Measurements from ENCODE around the gene KLHL10. TPM values are rescaled to one million over a fixed set of nuclear protein-coding genes. Genes with fewer than 3 reads are reported as not detected.

The KLHL10 gene
- total RNA-seq, 5 donors from 2014 or later (not counting 1 experiment from before 2014, with no cell fraction given): not detected

- POLR2A ChIA-PET: no interaction called here
Observed at GRCh38 chr17:41797377-41797776, 40.2 kb upstream of the KLHL10 start.

DNA sequence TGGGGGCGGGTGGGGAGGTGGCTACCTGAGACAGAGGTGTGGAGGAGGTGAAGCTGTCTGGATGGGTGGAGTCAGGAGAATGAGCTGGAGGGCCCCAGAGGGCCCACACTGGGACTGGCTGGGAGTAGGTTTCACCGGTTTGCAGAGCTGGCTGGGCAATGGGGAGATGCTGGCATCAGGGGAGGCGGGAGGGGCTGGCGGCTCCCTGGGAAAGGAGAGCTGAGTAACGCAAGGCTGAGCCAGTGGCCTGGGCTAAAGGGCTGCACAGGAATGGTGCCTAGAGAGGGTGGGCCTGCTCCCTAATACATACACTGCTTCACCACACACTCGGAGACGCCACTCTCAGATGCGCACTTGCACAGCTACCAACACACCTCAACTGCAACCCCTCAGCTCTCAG lies 38.3 kb upstream of the KLHL10 start:
- H3K27me3 ChIP-seq (replicated peaks in 1 of 2; ENCODE audit: control insufficient read depth in 2 of 2, extremely low read depth in 1 of 2, insufficient read depth in 2 of 2, low read length in 1 of 2): peaks cover 0 to 16% of the 10 kb centered on the region in 2 experiments
- CTCF ChIA-PET: interaction anchor here (0.5 to 0.7 kb wide), 4 partner anchors 12 to 30 kb away, joined by 3 to 7 read pairs (median 4); no protein-coding TSS in a partner anchor
- H3K9me3 ChIP-seq: no peaks in the 10 kb centered on the region
- no peaks in the 10 kb centered on the region for H3K9me3 Mint-ChIP-seq
- H3K4me3 ChIP-seq (ENCODE audit: control insufficient read depth in 1 of 2, extremely low read depth in 1 of 2, low read length in 1 of 2): no peak overlapping the region
- ATAC-seq (replicated peaks in 1 of 4) (no peak), DNase-seq (no peak)
- no peaks in the 10 kb centered on the region for H3K36me3 Mint-ChIP-seq
- H3K27ac Mint-ChIP-seq: no peak overlapping the region
- peaks cover 4 to 8% (median 4%) of the 10 kb centered on the region in 3 donors for H3K4me1 Mint-ChIP-seq
- H3K27ac ChIP-seq (ENCODE audit: low read length): no peak overlapping the region
- H3K36me3 ChIP-seq (ENCODE audit: control insufficient read depth in 2 of 2, extremely low read depth in 1 of 2, insufficient read depth in 1 of 2, low read length in 1 of 2): no peaks in the 10 kb centered on the region
- no peak overlapping the region for H3K4me3 Mint-ChIP-seq
- H3K27me3 Mint-ChIP-seq: peaks cover 0 to 4% of the 10 kb centered on the region in 2 donors
- 97% methylated on average over 5 of the region's 8 CpGs for WGBS (ENCODE audit: insufficient coverage)
- POLR2A ChIA-PET: interaction anchor here in 1 of 2 donors (0.5 to 0.7 kb wide), 2 partner anchors 62 to 70 kb away, joined by 3 to 7 read pairs; no protein-coding TSS in a partner anchor
- H3K4me1 ChIP-seq (ENCODE audit: control insufficient read depth in 1 of 2, extremely low read depth in 1 of 2, insufficient read depth in 2 of 2, low read length in 2 of 2): peaks cover 2 to 18% of the 10 kb centered on the region in 2 experiments

More at GRCh38 chr17:41797377-41797776, 40.2 kb upstream of the KLHL10 start:
- no peak overlapping the region for H3K4me3 ChIP-seq (ENCODE audit: control insufficient read depth in 1 of 2, extremely low read depth in 1 of 2, low read length in 1 of 2)
- Mint-ChIP-seq H3K27ac (no peak overlapping the region), H3K4me1 (peaks cover 4 to 8% (median 4%) of the 10 kb centered on the region in 3 donors), H3K27me3 (peaks cover 0 to 4% of the 10 kb centered on the region in 2 donors), H3K4me3 (no peak overlapping the region), H3K9me3 (no peaks in the 10 kb centered on the region), H3K36me3 (no peaks in the 10 kb centered on the region)
- ATAC-seq (replicated peaks in 1 of 4) (no peak), DNase-seq (no peak)
- no peak overlapping the region for H3K27ac ChIP-seq (ENCODE audit: low read length)
- CTCF ChIA-PET: interaction anchor here in 1 of 2 donors (0.7 kb wide), 2 partner anchors 32 to 59 kb away, joined by 3 to 7 read pairs; no protein-coding TSS in a partner anchor
- peaks cover 0 to 24% of the 10 kb centered on the region in 2 experiments for H3K27me3 ChIP-seq (replicated peaks in 1 of 2; ENCODE audit: control insufficient read depth in 2 of 2, extremely low read depth in 1 of 2, insufficient read depth in 2 of 2, low read length in 1 of 2)
- no peaks in the 10 kb centered on the region for H3K9me3 ChIP-seq
- 95% methylated on average over 2 of the region's 3 CpGs for WGBS (ENCODE audit: insufficient coverage)
- peaks cover 2 to 18% of the 10 kb centered on the region in 2 experiments for H3K4me1 ChIP-seq (ENCODE audit: control insufficient read depth in 1 of 2, extremely low read depth in 1 of 2, insufficient read depth in 2 of 2, low read length in 2 of 2)
- no peaks in the 10 kb centered on the region for H3K36me3 ChIP-seq (ENCODE audit: control insufficient read depth in 2 of 2, extremely low read depth in 1 of 2, insufficient read depth in 1 of 2, low read length in 1 of 2)

DNA sequence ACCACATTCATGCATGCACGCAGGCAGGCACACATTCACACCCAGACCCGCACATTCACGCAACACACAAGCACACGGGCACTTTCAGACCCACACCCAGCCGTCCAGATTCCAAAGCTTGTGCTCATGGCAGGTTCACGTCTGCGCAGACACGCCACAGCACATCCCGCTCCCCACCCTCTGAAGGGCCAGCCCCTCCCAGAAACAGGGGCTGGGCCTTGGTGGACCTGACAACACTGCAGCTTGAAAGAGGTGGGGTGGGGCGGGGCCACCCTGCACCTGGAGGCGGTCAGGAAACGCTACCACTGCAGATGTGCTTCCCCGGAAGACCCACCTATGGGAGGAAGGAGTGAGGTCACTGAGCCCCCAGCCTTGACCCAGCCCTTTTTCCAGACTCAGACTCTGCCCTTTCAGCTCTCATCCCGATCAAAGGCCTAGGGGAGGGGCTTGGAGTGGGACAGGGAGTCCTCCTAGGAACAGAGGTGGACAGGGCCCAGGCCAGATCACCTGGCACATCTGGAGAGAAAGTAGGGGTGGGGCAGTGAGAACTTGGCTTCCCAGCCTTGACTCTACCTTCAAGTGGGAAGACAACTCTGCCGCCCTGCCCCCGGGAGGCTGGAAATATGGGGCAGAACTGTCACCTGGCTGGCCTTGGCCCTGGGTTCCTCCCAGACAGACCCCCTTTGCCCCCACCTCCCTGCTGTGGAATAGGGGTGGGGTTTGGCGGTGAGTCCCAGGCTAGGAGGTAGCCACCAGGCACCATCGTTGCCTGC lies 36.8 kb upstream of the KLHL10 start:
- DNase-seq (peak in 2 of 35 experiments; percentile 22 to 49), ATAC-seq (replicated peaks in 1 of 4) (peak in 1 of 4 experiments; percentile 14)

GRCh38 chr17:41801374-41802271 lies 36.0 kb upstream of the KLHL10 start:
- Mint-ChIP-seq H3K4me1 (peaks cover 4 to 8% (median 4%) of the 10 kb centered on the region in 3 donors), H3K4me3 (no peak overlapping the region), H3K27ac (no peak overlapping the region), H3K36me3 (no peaks in the 10 kb centered on the region), H3K9me3 (no peaks in the 10 kb centered on the region), H3K27me3 (peaks cover 0 to 4% of the 10 kb centered on the region in 2 donors)
- CTCF ChIA-PET: interaction anchor here (0.6 to 1.5 kb wide), 8 partner anchors 10 to 986 kb away, joined by 3 to 8 read pairs (median 4); partner anchors contain the start of gene P3H4 (in 1 of the 2)
- ATAC-seq (replicated peaks in 1 of 4) (peak; percentile 79 to 88 (median 86)), DNase-seq (peak; percentile 28 to 85 (median 66))
- WGBS (ENCODE audit: insufficient coverage): 43% methylated on average over 7 of the region's 14 CpGs
- H3K27ac ChIP-seq (ENCODE audit: low read length): no peak overlapping the region
- POLR2A ChIA-PET: interaction anchor here in 1 of 2 donors (0.6 kb wide), 1 partner anchor 8 kb away, joined by 3 read pairs; no protein-coding TSS in a partner anchor
- H3K27me3 ChIP-seq (replicated peaks in 1 of 2; ENCODE audit: control insufficient read depth in 2 of 2, extremely low read depth in 1 of 2, insufficient read depth in 2 of 2, low read length in 1 of 2): peaks cover 0 to 16% of the 10 kb centered on the region in 2 experiments
- no peaks in the 10 kb centered on the region for H3K36me3 ChIP-seq (ENCODE audit: control insufficient read depth in 2 of 2, extremely low read depth in 1 of 2, insufficient read depth in 1 of 2, low read length in 1 of 2)
- H3K9me3 ChIP-seq: no peaks in the 10 kb centered on the region
- H3K4me1 ChIP-seq (ENCODE audit: control insufficient read depth in 1 of 2, extremely low read depth in 1 of 2, insufficient read depth in 2 of 2, low read length in 2 of 2): peaks cover 2 to 18% of the 10 kb centered on the region in 2 experiments
- no peak overlapping the region for H3K4me3 ChIP-seq (ENCODE audit: control insufficient read depth in 1 of 2, extremely low read depth in 1 of 2, low read length in 1 of 2)

More for the DNA sequence above, 36.8 kb upstream of the KLHL10 start:
- Mint-ChIP-seq H3K27ac (no peak overlapping the region), H3K27me3 (peaks cover 0 to 4% of the 10 kb centered on the region in 2 donors), H3K4me1 (peaks cover 4 to 8% (median 4%) of the 10 kb centered on the region in 3 donors), H3K9me3 (no peaks in the 10 kb centered on the region), H3K36me3 (no peaks in the 10 kb centered on the region), H3K4me3 (no peak overlapping the region)
- Histone ChIP-seq H3K27ac (ENCODE audit: low read length) (no peak overlapping the region), H3K36me3 (ENCODE audit: control insufficient read depth in 2 of 2, extremely low read depth in 1 of 2, insufficient read depth in 1 of 2, low read length in 1 of 2) (no peaks in the 10 kb centered on the region), H3K4me3 (ENCODE audit: control insufficient read depth in 1 of 2, extremely low read depth in 1 of 2, low read length in 1 of 2) (no peak overlapping the region), H3K4me1 (ENCODE audit: control insufficient read depth in 1 of 2, extremely low read depth in 1 of 2, insufficient read depth in 2 of 2, low read length in 2 of 2) (peaks cover 2 to 18% of the 10 kb centered on the region in 2 experiments), H3K9me3 (no peaks in the 10 kb centered on the region), H3K27me3 (replicated peaks in 1 of 2; ENCODE audit: control insufficient read depth in 2 of 2, extremely low read depth in 1 of 2, insufficient read depth in 2 of 2, low read length in 1 of 2) (peaks cover 0 to 16% of the 10 kb centered on the region in 2 experiments)
- 87% methylated on average over 7 of the region's 18 CpGs for WGBS (ENCODE audit: insufficient coverage)
- ChIA-PET POLR2A (no interaction called here), CTCF (interaction anchor here (0.6 to 1.5 kb wide), 6 partner anchors 20 to 310 kb away, joined by 3 to 8 read pairs (median 5); no protein-coding TSS in a partner anchor)

GRCh38 chr17:41803049-41804020 lies 34.3 kb upstream of the KLHL10 start:
- Mint-ChIP-seq H3K4me1 (peaks cover 4 to 8% (median 4%) of the 10 kb centered on the region in 3 donors), H3K27ac (no peak overlapping the region), H3K4me3 (no peak overlapping the region), H3K9me3 (no peaks in the 10 kb centered on the region), H3K27me3 (peaks cover 0 to 4% of the 10 kb centered on the region in 2 donors), H3K36me3 (no peaks in the 10 kb centered on the region)
- Histone ChIP-seq H3K36me3 (ENCODE audit: control insufficient read depth in 2 of 2, extremely low read depth in 1 of 2, insufficient read depth in 1 of 2, low read length in 1 of 2) (no peaks in the 10 kb centered on the region), H3K9me3 (no peaks in the 10 kb centered on the region), H3K27me3 (replicated peaks in 1 of 2; ENCODE audit: control insufficient read depth in 2 of 2, extremely low read depth in 1 of 2, insufficient read depth in 2 of 2, low read length in 1 of 2) (peaks cover 0 to 14% of the 10 kb centered on the region in 2 experiments), H3K4me3 (ENCODE audit: control insufficient read depth in 1 of 2, extremely low read depth in 1 of 2, low read length in 1 of 2) (no peak overlapping the region), H3K27ac (ENCODE audit: low read length) (no peak overlapping the region), H3K4me1 (ENCODE audit: control insufficient read depth in 1 of 2, extremely low read depth in 1 of 2, insufficient read depth in 2 of 2, low read length in 2 of 2) (peaks cover 2 to 18% of the 10 kb centered on the region in 2 experiments)
- ChIA-PET POLR2A (interaction anchor here in 1 of 2 donors (0.7 kb wide), 1 partner anchor 10 kb away, joined by 7 read pairs; the partner anchor contains the start of gene FKBP10), CTCF (interaction anchor here in 1 of 2 donors (1.3 kb wide), 1 partner anchor 8 kb away, joined by 4 read pairs; the partner anchor contains the start of gene P3H4)
- DNase-seq (no peak), ATAC-seq (replicated peaks in 1 of 4) (no peak)
- 71% methylated on average over 19 of the region's 24 CpGs for WGBS (ENCODE audit: insufficient coverage)
